HG03457 (cell line): ENCODE results near the gene RARB.

Source experiments
- ATAC-seq: cut with Tn5 transposase; IDR thresholded peaks from one replicate; pipeline ENCODE4 v1.9.1; 2021; ENCODE audit warnings: moderate number of reproducible peaks; ENCODE audit not compliant: unreplicated experiment

Gene RARB

GRCh38 chr3:25574172-25574765 lies 146.2 kb downstream of the RARB start:
- ATAC-seq = no peak

GRCh38 chr3:25575001-25575400 lies 146.9 kb downstream of the RARB start:
- ATAC-seq = no peak

- no peak for ATAC-seq
Measured at GRCh38 chr3:25576146-25576545, 148.1 kb downstream of the RARB start.

- ATAC-seq = no peak
Measured at GRCh38 chr3:25576831-25577454, 148.9 kb downstream of the RARB start.

GRCh38 chr3:25578059-25578458 lies 150.0 kb downstream of the RARB start:
- no peak for ATAC-seq

GRCh38 chr3:25580534-25580933 lies 152.5 kb downstream of the RARB start:
- no peak for ATAC-seq

- ATAC-seq = no peak
Measured at GRCh38 chr3:25581335-25581734, 153.3 kb downstream of the RARB start.

- ATAC-seq = no peak
Measured at GRCh38 chr3:25581823-25582222, 153.8 kb downstream of the RARB start.

- no peak for ATAC-seq
Measured at GRCh38 chr3:25582242-25582641, 154.2 kb downstream of the RARB start.

- ATAC-seq = no peak
Measured at GRCh38 chr3:25583343-25583742, 155.3 kb downstream of the RARB start.

- ATAC-seq = no peak
Measured at GRCh38 chr3:25584011-25584789, 156.1 kb downstream of the RARB start.

- no peak for ATAC-seq
Measured at GRCh38 chr3:25585361-25586166, 157.5 kb downstream of the RARB start.

GRCh38 chr3:25586167-25586505 lies 158.1 kb downstream of the RARB start:
- ATAC-seq = no peak

GRCh38 chr3:25586553-25586952 lies 158.5 kb downstream of the RARB start:
- ATAC-seq = no peak

GRCh38 chr3:25587094-25587493 lies 159.0 kb downstream of the RARB start:
- no peak for ATAC-seq

GRCh38 chr3:25587526-25587925 lies 159.5 kb downstream of the RARB start:
- no peak for ATAC-seq

- ATAC-seq = no peak
Measured at GRCh38 chr3:25587975-25588374, 159.9 kb downstream of the RARB start.

- ATAC-seq = no peak
Measured at GRCh38 chr3:25588441-25589103, 160.5 kb downstream of the RARB start.

- ATAC-seq = no peak
Measured at GRCh38 chr3:25589104-25589782, 161.2 kb downstream of the RARB start.

- ATAC-seq = no peak
Measured at GRCh38 chr3:25589783-25590258, 161.8 kb downstream of the RARB start.
